CD4-positive, alpha-beta T cell treated with Interleukin-21 for 1 hour (primary cell): ENCODE results near the gene CFH.
"Not testable (repeated sequence)": the region's sequence is repeated elsewhere in the genome, so short reads cannot be mapped to it uniquely, and the experiment has no call there.

Experiments used
- DNase-seq: peaks from one replicate; pipeline ENCODE4 v3.0.0-alpha.2; 2020

The CFH gene

GRCh38 chr1:196773713-196774112 lies 121.9 kb downstream of the CFH start:
- DNase-seq, result no peak

- no peak for DNase-seq
These were observed 122.3 kb downstream of the CFH start for GRCh38 chr1:196774175-196774574.

- no peak for DNase-seq
These were observed 122.8 kb downstream of the CFH start, which contains the start of gene CFHR3 for GRCh38 chr1:196774603-196775002. Gene CFHR3 (plus strand): TSS chr1:196774840. CDS start chr1:196774887, 47 bp downstream.

GRCh38 chr1:196777603-196778002 lies 125.8 kb downstream of the CFH start:
- no peak for DNase-seq

- no peak for DNase-seq
These were observed 127.2 kb downstream of the CFH start for GRCh38 chr1:196779093-196779492.

GRCh38 chr1:196791252-196791651 lies 139.4 kb downstream of the CFH start:
- not testable (repeated sequence) for DNase-seq

GRCh38 chr1:196794103-196794502 lies 142.3 kb downstream of the CFH start:
- DNase-seq, result not testable (repeated sequence)
